Osteoblast (primary cell): ENCODE data around the gene VAV3. TPM values are rescaled to one million over a fixed set of nuclear protein-coding genes. Genes with fewer than 3 reads are reported as not detected.
"Not testable (repeated sequence)": the region's sequence is repeated elsewhere in the genome, so short reads cannot be mapped to it uniquely, and the experiment has no call there.

ENCODE experiments used
- DNase-seq: peaks from one replicate; pipeline ENCODE4 v3.0.0; 2011; ENCODE audit warnings: low spot score, mixed read lengths; ENCODE audit not compliant: insufficient read length; ENCODE audit errors: missing footprints
- H2AFZ ChIP-seq: 2 replicates; pipeline ENCODE4 v1.6.0; 2011; ENCODE audit warnings: mild to moderate bottlenecking, low read length
- H3K27ac ChIP-seq: 2 replicates; pipeline ENCODE4 v1.5.1; 2011; ENCODE audit warnings: mild to moderate bottlenecking, low read depth, low read length, moderate library complexity
- H3K27me3 ChIP-seq: 2 replicates; pipeline ENCODE4 v1.6.0; 2012; ENCODE audit warnings: mild to moderate bottlenecking, control low read depth, inconsistent platforms, low read length, moderate library complexity; ENCODE audit not compliant: insufficient read depth
- H3K36me3 ChIP-seq: 2 replicates; pipeline ENCODE4 v1.5.1; 2011; ENCODE audit warnings: mild to moderate bottlenecking, low read length, control low read depth, moderate library complexity; ENCODE audit not compliant: insufficient read depth
- H3K4me1 ChIP-seq: 2 replicates; pipeline ENCODE4 v1.5.1; 2011; ENCODE audit warnings: mild to moderate bottlenecking, low read length, control low read depth, moderate library complexity; ENCODE audit not compliant: insufficient read depth
- H3K4me2 ChIP-seq: 2 replicates; pipeline ENCODE4 v1.6.0; 2011; ENCODE audit warnings: mild to moderate bottlenecking, low read length; ENCODE audit not compliant: insufficient read depth
- H3K4me3 ChIP-seq: fragments of 200-600 bp; sonication (generic); 3 replicates; pipeline ENCODE4 v1.5.1; 2012; ENCODE audit warnings: mild to moderate bottlenecking, low read length, inconsistent platforms; ENCODE audit not compliant: insufficient read depth
- H3K79me2 ChIP-seq: 2 replicates; pipeline ENCODE4 v1.6.0; 2012; ENCODE audit warnings: mild to moderate bottlenecking, low read length, control low read depth, inconsistent platforms; ENCODE audit not compliant: insufficient read depth
- H3K9me3 ChIP-seq: 2 replicates; pipeline ENCODE4 v1.5.1; 2011; ENCODE audit warnings: low read depth, low read length, control low read depth
- H4K20me1 ChIP-seq: 2 replicates; pipeline ENCODE4 v1.6.0; 2012; ENCODE audit warnings: mild to moderate bottlenecking, low read length, control low read depth; ENCODE audit not compliant: insufficient read depth
- CTCF ChIP-seq: IDR thresholded peaks from 2 replicates; pipeline ENCODE4 v1.5.1; 2011; ENCODE audit warnings: mild to moderate bottlenecking, low read depth, low read length, moderate library complexity; ENCODE audit errors: extremely low read depth
- total RNA-seq: library from RNA; depleted of rRNA; stranded (reverse); fragments of >200 nt; gene quantifications from 2 replicates; pipeline ENCODE4 v1.2.3, GENCODE V29; 2012

The VAV3 gene
- total RNA-seq, 1 donor, result 0.72 TPM

- Histone ChIP-seq H3K9me3 (no peaks in the 10 kb centered on the region), H2AFZ (no peak overlapping the region), H3K36me3 (no peaks in the 10 kb centered on the region), H3K4me2 (no peak overlapping the region), H3K4me1 (peaks cover 15% of the 10 kb centered on the region), H4K20me1 (no peaks in the 10 kb centered on the region), H3K4me3 (no peak overlapping the region), H3K27ac (no peak overlapping the region), H3K27me3 (no peaks in the 10 kb centered on the region), H3K79me2 (no peaks in the 10 kb centered on the region)
- TF ChIP-seq CTCF, result no peak
- DNase-seq, result no peak
Measured at GRCh38 chr1:107653005-107653404, 312.0 kb downstream of the VAV3 start.

- not testable (repeated sequence) for H4K20me1 ChIP-seq, H3K4me2 ChIP-seq, H3K4me3 ChIP-seq, DNase-seq, H3K27me3 ChIP-seq, H3K9me3 ChIP-seq, H3K36me3 ChIP-seq, H3K79me2 ChIP-seq, H2AFZ ChIP-seq, H3K27ac ChIP-seq
- peaks cover 22% of the 10 kb centered on the region for H3K4me1 ChIP-seq
Measured at GRCh38 chr1:107650825-107651224, 314.2 kb downstream of the VAV3 start.

- Histone ChIP-seq H3K27me3 (no peaks in the 10 kb centered on the region), H3K4me1 (peaks cover 22% of the 10 kb centered on the region), H2AFZ (no peak overlapping the region), H3K27ac (no peak overlapping the region), H3K4me2 (no peak overlapping the region), H3K4me3 (no peak overlapping the region), H3K79me2 (no peaks in the 10 kb centered on the region), H3K36me3 (no peaks in the 10 kb centered on the region), H3K9me3 (no peaks in the 10 kb centered on the region), H4K20me1 (no peaks in the 10 kb centered on the region)
- no peak for TF ChIP-seq CTCF
- no peak for DNase-seq
Measured at GRCh38 chr1:107649023-107649422, 316.0 kb downstream of the VAV3 start.

- Histone ChIP-seq H3K4me2 (peak overlapping the region; percentile 62), H3K4me1 (peaks cover 22% of the 10 kb centered on the region), H3K9me3 (no peaks in the 10 kb centered on the region), H3K36me3 (no peaks in the 10 kb centered on the region), H2AFZ (no peak overlapping the region), H3K4me3 (no peak overlapping the region), H4K20me1 (no peaks in the 10 kb centered on the region), H3K79me2 (no peaks in the 10 kb centered on the region), H3K27ac (peak overlapping the region; percentile 76), H3K27me3 (no peaks in the 10 kb centered on the region)
- TF ChIP-seq CTCF, result no peak
- DNase-seq, result peak; percentile 1
Measured at GRCh38 chr1:107648071-107648470, 316.9 kb downstream of the VAV3 start.
